ENCODE data around the gene MAP6. TPM values are rescaled to one million over a fixed set of nuclear protein-coding genes. Genes with fewer than 3 reads are reported as not detected.

The MAP6 gene
- polyA plus RNA-seq, 1 donor (not counting 4 experiments of a cell fraction or from before 2014, with no cell fraction given) = 1.7 TPM

DNA sequence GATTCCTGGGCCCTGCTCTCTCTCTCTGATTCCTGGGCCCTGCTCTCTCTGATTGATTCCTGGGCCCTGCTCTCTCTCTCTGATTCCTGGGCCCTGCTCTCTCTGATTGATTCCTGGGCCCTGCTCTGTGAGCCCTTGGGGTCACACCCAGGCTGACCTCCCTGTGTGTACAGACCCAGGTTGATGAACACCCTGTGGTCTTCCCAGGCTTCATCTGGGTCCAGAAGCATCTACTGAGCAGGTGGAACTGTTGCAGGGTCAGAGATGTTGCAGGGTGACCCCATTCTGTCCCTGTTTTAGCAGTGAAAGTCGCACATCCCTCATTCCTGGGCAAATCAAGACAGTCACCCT, 126.8 kb downstream of the MAP6 start:
- no peak overlapping the region for H2AFZ ChIP-seq (ENCODE audit: control insufficient read depth, low read length)
- no peak overlapping the region for H3K4me2 ChIP-seq (ENCODE audit: control insufficient read depth, extremely low read depth, insufficient read depth, low read depth, low read length)
- DNase-seq (ENCODE audit: low read depth, low spot score) (no peak), FAIRE-seq (no peak)
- dilution Hi-C loops (cut with MboI; ENCODE audit: extremely low pct_ligation_motif_present, low sequenced_read_pairs) = no loop called here
- H3K27me3 ChIP-seq (ENCODE audit: control insufficient read depth, extremely low read depth, insufficient read depth, low read length) = no peaks in the 10 kb centered on the region
- TF ChIP-seq, protein P1, sequence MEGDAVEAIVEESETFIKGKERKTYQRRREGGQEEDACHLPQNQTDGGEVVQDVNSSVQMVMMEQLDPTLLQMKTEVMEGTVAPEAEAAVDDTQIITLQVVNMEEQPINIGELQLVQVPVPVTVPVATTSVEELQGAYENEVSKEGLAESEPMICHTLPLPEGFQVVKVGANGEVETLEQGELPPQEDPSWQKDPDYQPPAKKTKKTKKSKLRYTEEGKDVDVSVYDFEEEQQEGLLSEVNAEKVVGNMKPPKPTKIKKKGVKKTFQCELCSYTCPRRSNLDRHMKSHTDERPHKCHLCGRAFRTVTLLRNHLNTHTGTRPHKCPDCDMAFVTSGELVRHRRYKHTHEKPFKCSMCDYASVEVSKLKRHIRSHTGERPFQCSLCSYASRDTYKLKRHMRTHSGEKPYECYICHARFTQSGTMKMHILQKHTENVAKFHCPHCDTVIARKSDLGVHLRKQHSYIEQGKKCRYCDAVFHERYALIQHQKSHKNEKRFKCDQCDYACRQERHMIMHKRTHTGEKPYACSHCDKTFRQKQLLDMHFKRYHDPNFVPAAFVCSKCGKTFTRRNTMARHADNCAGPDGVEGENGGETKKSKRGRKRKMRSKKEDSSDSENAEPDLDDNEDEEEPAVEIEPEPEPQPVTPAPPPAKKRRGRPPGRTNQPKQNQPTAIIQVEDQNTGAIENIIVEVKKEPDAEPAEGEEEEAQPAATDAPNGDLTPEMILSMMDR (optimal IDR thresholded peaks at IDR 0.05 in 1 of 3, IDR thresholded peaks at IDR 0.05 in 1 of 3, conservative IDR thresholded peaks at IDR 0.05 in 1 of 3; ENCODE audit: extremely low read depth in 1 of 3, insufficient read depth in 2 of 3, low read length in 3 of 3) = no peak
- no peak for TF ChIP-seq EZH2 (IDR thresholded peaks at IDR 0.05; ENCODE audit: low read length)
- H3K79me2 ChIP-seq (ENCODE audit: control insufficient read depth, insufficient read depth, low read length) = no peaks in the 10 kb centered on the region
- no peaks in the 10 kb centered on the region for H3K9me3 ChIP-seq (ENCODE audit: control insufficient read depth, low read depth, low read length)
- no peak overlapping the region for H3K4me3 ChIP-seq (ENCODE audit: control insufficient read depth in 2 of 3, extremely low read depth in 1 of 3, insufficient read depth in 2 of 3, low read depth in 1 of 3, low read length in 3 of 3)
- H4K20me1 ChIP-seq (ENCODE audit: control insufficient read depth, extremely low read depth, insufficient read depth, low read length) = no peaks in the 10 kb centered on the region
- H3K4me1 ChIP-seq (ENCODE audit: control insufficient read depth, extremely low read depth, insufficient read depth, low read length) = no peaks in the 10 kb centered on the region
- no peak overlapping the region for H3K9ac ChIP-seq (ENCODE audit: control insufficient read depth, extremely low read depth, insufficient read depth, low read length)
- no peaks in the 10 kb centered on the region for H3K9me1 ChIP-seq (ENCODE audit: control insufficient read depth, extremely low read depth, insufficient read depth, low read length)
- no peaks in the 10 kb centered on the region for H3K36me3 ChIP-seq (ENCODE audit: control insufficient read depth in 2 of 2, extremely low read depth in 1 of 2, insufficient read depth in 2 of 2, low read length in 2 of 2)
- H3K27ac ChIP-seq (ENCODE audit: control insufficient read depth, insufficient read depth, low read length) = no peak overlapping the region

DNA sequence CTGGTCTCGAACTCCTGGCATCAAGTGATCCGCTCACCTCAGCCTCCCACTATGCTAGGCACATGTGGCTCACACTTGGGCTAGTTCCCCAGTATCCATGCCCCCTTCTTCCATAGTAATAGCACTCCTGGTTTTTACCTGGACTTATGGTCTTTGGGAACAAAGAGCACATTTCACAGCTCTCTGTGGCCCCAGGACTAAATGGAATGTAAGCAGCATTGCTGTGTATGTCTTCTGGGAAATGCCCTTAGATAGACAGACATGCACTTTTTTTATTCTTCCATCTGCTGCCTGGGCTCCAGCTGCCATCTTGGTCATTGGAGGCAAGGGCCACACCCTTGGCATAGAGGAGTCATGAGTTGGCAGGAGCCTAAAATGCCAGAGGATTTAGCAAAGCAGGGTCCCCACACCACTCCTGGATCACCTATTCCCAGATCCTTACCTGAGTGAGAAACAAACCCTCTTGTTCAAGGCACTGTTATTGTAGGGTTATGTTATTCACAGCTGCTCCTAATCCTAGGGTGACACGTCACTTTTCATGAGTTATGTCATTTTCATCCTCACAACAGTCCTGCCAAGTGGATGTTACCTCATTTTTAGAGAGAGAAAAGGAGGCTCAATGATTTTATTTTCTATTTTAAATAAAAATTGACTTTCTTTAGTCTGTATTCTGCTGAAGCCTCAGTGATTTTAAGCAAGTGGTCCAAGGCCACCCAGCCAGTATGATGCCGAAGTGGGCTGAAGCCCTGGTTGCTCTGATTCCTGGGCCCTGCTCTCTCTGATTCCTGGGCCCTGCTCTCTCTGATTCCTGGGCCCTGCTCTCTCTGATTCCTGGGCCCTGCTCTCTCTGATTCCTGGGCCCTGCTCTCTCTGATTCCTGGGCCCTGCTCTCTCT, 127.4 kb downstream of the MAP6 start:
- no peaks in the 10 kb centered on the region for H3K9me3 ChIP-seq (ENCODE audit: control insufficient read depth, low read depth, low read length)
- no peaks in the 10 kb centered on the region for H3K27me3 ChIP-seq (ENCODE audit: control insufficient read depth, extremely low read depth, insufficient read depth, low read length)
- H3K79me2 ChIP-seq (ENCODE audit: control insufficient read depth, insufficient read depth, low read length) = no peaks in the 10 kb centered on the region
- H3K9me1 ChIP-seq (ENCODE audit: control insufficient read depth, extremely low read depth, insufficient read depth, low read length) = no peaks in the 10 kb centered on the region
- H4K20me1 ChIP-seq (ENCODE audit: control insufficient read depth, extremely low read depth, insufficient read depth, low read length) = no peaks in the 10 kb centered on the region
- TF ChIP-seq, protein P1 (optimal IDR thresholded peaks at IDR 0.05 in 1 of 3, IDR thresholded peaks at IDR 0.05 in 1 of 3, conservative IDR thresholded peaks at IDR 0.05 in 1 of 3; ENCODE audit: extremely low read depth in 1 of 3, insufficient read depth in 2 of 3, low read length in 3 of 3) = no peak
- no peak for TF ChIP-seq EZH2 (IDR thresholded peaks at IDR 0.05; ENCODE audit: low read length)
- H3K36me3 ChIP-seq (ENCODE audit: control insufficient read depth in 2 of 2, extremely low read depth in 1 of 2, insufficient read depth in 2 of 2, low read length in 2 of 2) = no peaks in the 10 kb centered on the region
- DNase-seq (ENCODE audit: low read depth, low spot score) (no peak), FAIRE-seq (no peak)
- H3K27ac ChIP-seq (ENCODE audit: control insufficient read depth, insufficient read depth, low read length) = no peak overlapping the region
- H3K4me3 ChIP-seq (ENCODE audit: control insufficient read depth in 2 of 3, extremely low read depth in 1 of 3, insufficient read depth in 2 of 3, low read depth in 1 of 3, low read length in 3 of 3) = no peak overlapping the region
- dilution Hi-C loops (cut with MboI; ENCODE audit: extremely low pct_ligation_motif_present, low sequenced_read_pairs) = no loop called here
- no peak overlapping the region for H3K4me2 ChIP-seq (ENCODE audit: control insufficient read depth, extremely low read depth, insufficient read depth, low read depth, low read length)
- H2AFZ ChIP-seq (ENCODE audit: control insufficient read depth, low read length) = no peak overlapping the region
- H3K4me1 ChIP-seq (ENCODE audit: control insufficient read depth, extremely low read depth, insufficient read depth, low read length) = no peaks in the 10 kb centered on the region
- no peak overlapping the region for H3K9ac ChIP-seq (ENCODE audit: control insufficient read depth, extremely low read depth, insufficient read depth, low read length)

Data from keratinocyte (primary cell).